SK-N-SH (cell line): Measurements from ENCODE around the gene PHF14. TPM values are rescaled to one million over a fixed set of nuclear protein-coding genes. Genes with fewer than 3 reads are reported as not detected.

ENCODE experiments used
- CTCF ChIA-PET: fragments of 300-600, 350-600 bp; formaldehyde crosslinking; extraction: SDS; loops from one replicate; lab custom pipeline; 2021; lab: Yijun Ruan, JAX
- POLR2A ChIA-PET: fragments of 350-600 bp; sonication (Branson Sonifier 250); formaldehyde crosslinking; extraction: SDS; loops from one replicate; lab custom pipeline; 2020; ENCODE audit warnings: antibody characterized with exemption, inconsistent platforms; lab: Yijun Ruan, JAX
- DNase-seq: peaks from one replicate; pipeline ENCODE4 v3.0.0; 2012
- H2AFZ ChIP-seq: fragments of 200-600 bp; sonication (generic); 2 replicates; pipeline ENCODE4 v1.8.1; 2016; ENCODE audit warnings: antibody characterized with exemption, mild to moderate bottlenecking, low read depth
- H3F3A ChIP-seq: fragments of 200-600 bp; sonication (generic); replicated peaks from 2 replicates; pipeline ENCODE3; 2016; ENCODE audit warnings: antibody characterized with exemption, mild to moderate bottlenecking; ENCODE audit not compliant: insufficient read depth
- H3K27ac ChIP-seq, 2 experiments: fragments of 200-500 bp in 1 of 2; fragments of 200-600 bp in 1 of 2; sonication (Bioruptor generic) in 1 of 2; sonication (generic), shearing (Covaris generic) in 1 of 2; 2 replicates each; pipeline versions ENCODE4 v1.5.1 to v1.6.1; 2014 to 2016; ENCODE audit warnings: low read depth in 2 of 2, inconsistent platforms in 1 of 2, low read length in 1 of 2, mild to moderate bottlenecking in 1 of 2, mixed read lengths in 1 of 2
- H3K27me3 ChIP-seq: fragments of 200-600 bp; sonication (generic), shearing (Covaris generic); 2 replicates; pipeline ENCODE4 v1.6.1; 2016; ENCODE audit warnings: mixed run types; ENCODE audit not compliant: insufficient read depth
- H3K36me3 ChIP-seq, 2 experiments: fragments of 200-500 bp in 1 of 2; fragments of 200-600 bp in 1 of 2; sonication (Bioruptor generic) in 1 of 2; sonication (generic) in 1 of 2; replicated peaks in 1 of 2; 2 replicates each; pipeline versions ENCODE3 to v1.5.1; 2014 to 2016; ENCODE audit warnings: low read length in 1 of 2, mild to moderate bottlenecking in 1 of 2; ENCODE audit not compliant: insufficient read depth in 2 of 2, control insufficient read depth in 1 of 2
- H3K4me1 ChIP-seq, 2 experiments: fragments of 200-500 bp in 1 of 2; fragments of 200-600 bp in 1 of 2; sonication (Bioruptor generic) in 1 of 2; sonication (generic), shearing (Covaris generic) in 1 of 2; 2 replicates each; pipeline versions ENCODE4 v1.5.1 to v1.6.1; 2014 to 2016; ENCODE audit warnings: low read depth in 1 of 2, low read length in 1 of 2, mixed run types in 1 of 2; ENCODE audit not compliant: insufficient read depth in 2 of 2, control insufficient read depth in 1 of 2
- H3K4me2 ChIP-seq: fragments of 200-600 bp; sonication (generic), shearing (Covaris generic); 2 replicates; pipeline ENCODE4 v1.6.1; 2017; ENCODE audit warnings: mixed run types
- H3K4me3 ChIP-seq, 2 experiments: fragments of 200-500 bp in 1 of 2; fragments of 200-600 bp in 1 of 2; sonication (Bioruptor generic) in 1 of 2; sonication (generic), shearing (Covaris generic) in 1 of 2; 2 replicates each; pipeline versions ENCODE4 v1.5.1 to v1.8.1; 2014 to 2016; ENCODE audit warnings: low read depth in 2 of 2, inconsistent platforms in 1 of 2, low read length in 1 of 2, mild to moderate bottlenecking in 1 of 2, mixed read lengths in 1 of 2, moderate library complexity in 1 of 2
- H3K79me2 ChIP-seq: fragments of 200-600 bp; sonication (generic); 2 replicates; pipeline ENCODE4 v1.8.1; 2017; ENCODE audit warnings: mild to moderate bottlenecking; ENCODE audit not compliant: insufficient read depth
- H3K9ac ChIP-seq: fragments of 200-600 bp; sonication (generic); 2 replicates; pipeline ENCODE4 v1.6.1; 2017; ENCODE audit warnings: mixed run types
- H3K9me2 ChIP-seq: fragments of 200-600 bp; sonication (generic); 2 replicates; pipeline ENCODE4 v1.6.1; 2017; ENCODE audit warnings: mixed run types
- H3K9me3 ChIP-seq: fragments of 200-600 bp; sonication (generic); 2 replicates; pipeline ENCODE4 v1.6.1; 2017; ENCODE audit warnings: mixed run types, mild to moderate bottlenecking, moderate library complexity
- H4K20me1 ChIP-seq: fragments of 200-600 bp; sonication (generic); 2 replicates; pipeline ENCODE4 v1.6.1; 2017; ENCODE audit warnings: mild to moderate bottlenecking, mixed run types; ENCODE audit not compliant: insufficient read depth
- FOXJ3 ChIP-seq: sonication (generic); formaldehyde crosslinking; IDR thresholded peaks from 2 replicates; pipeline ENCODE4 v1.5.1; 2020; ENCODE audit warnings: mild to moderate bottlenecking, missing genetic modification reagents
- MXI1 ChIP-seq: IDR thresholded peaks from 2 replicates; pipeline ENCODE4 v1.6.1; 2012; ENCODE audit warnings: mild to moderate bottlenecking, low read depth, low read length, improper control_type of control experiment
- RCOR1 ChIP-seq: fragments of 150-350 bp; IDR thresholded peaks from 2 replicates; pipeline ENCODE4 v1.6.1; 2017; ENCODE audit warnings: antibody characterized with exemption, low read length
- SIN3A ChIP-seq: IDR thresholded peaks from 2 replicates; pipeline ENCODE4 v1.6.1; 2012; ENCODE audit warnings: low read depth, mild to moderate bottlenecking, low read length, moderate library complexity, borderline replicate concordance
- SMC3 ChIP-seq: IDR thresholded peaks from 2 replicates; pipeline ENCODE4 v1.6.1; 2012; ENCODE audit warnings: low read depth, low read length, improper control_type of control experiment
- WGBS: methylation state at CpG from one replicate; pipeline ENCODE4 v1.1.6; 2017; ENCODE audit warnings: low lambda C conversion rate; 5-methylcytosine and 5-hydroxymethylcytosine counted together
- polyA plus RNA-seq, 3 experiments: library from polyadenylated mRNA; depleted of rRNA; stranded (reverse); fragments of >200 nt; gene quantifications; 2 replicates each; pipeline ENCODE4 v1.2.3, GENCODE V29; 2012
- TF ChIP-seq, protein P1 (sequence below): IDR thresholded peaks from 2 replicates; pipeline ENCODE4 v1.6.1; 2012; ENCODE audit warnings: mild to moderate bottlenecking, low read depth, low read length, moderate library complexity
- TF ChIP-seq, protein P2 (sequence below): fragments of 150-350 bp; IDR thresholded peaks from 2 replicates; pipeline ENCODE4 v1.6.1; 2017; ENCODE audit warnings: antibody characterized with exemption, low read length, low read depth, borderline replicate concordance
- TF ChIP-seq, protein P3 (sequence below): IDR thresholded peaks from 2 replicates; pipeline ENCODE4 v1.4.0; 2012; ENCODE audit warnings: low read depth, borderline replicate concordance
- TF ChIP-seq, protein P4 (sequence below): fragments of 150-350 bp; IDR thresholded peaks from 2 replicates; pipeline ENCODE4 v1.6.1; 2016; ENCODE audit warnings: mild to moderate bottlenecking, low read depth, low read length

PHF14 gene
- polyA plus RNA-seq, 1 of the 3 experiments (the other 2 are of a cell fraction) = 19.2 TPM

DNA sequence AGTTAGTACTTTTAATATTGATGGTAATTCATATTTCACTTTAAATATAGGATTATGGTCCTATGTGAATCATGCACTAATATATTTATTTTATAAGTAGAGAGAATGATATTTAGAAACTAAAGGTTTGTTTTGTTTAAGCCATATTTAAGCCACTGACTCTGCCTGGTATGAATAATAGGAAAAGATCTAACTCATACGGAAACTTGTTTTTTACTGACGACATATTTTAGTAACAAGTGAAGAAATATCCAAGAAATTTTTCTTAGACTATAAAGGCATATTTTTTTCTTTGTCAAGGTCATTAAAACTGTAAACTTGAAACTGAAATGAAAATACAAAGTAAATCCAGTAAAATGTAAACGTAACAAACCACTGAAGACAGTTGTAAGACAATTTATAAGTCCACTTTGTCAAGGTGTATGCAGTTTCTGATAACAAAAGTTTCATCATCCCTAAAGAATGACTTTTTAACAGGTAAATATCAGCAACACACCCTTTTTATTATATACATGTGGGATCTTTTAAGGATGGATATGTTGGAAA, 147.1 kb downstream of the PHF14 start:
- H3K36me3 ChIP-seq = peaks cover 46 to 66% of the 10 kb centered on the region in 2 experiments
- H3K4me1 ChIP-seq = no peaks in the 10 kb centered on the region; a peak in 1 of 4 replicates
- H3K27ac ChIP-seq = no peak overlapping the region
- H3K27me3 ChIP-seq = no peaks in the 10 kb centered on the region
- H2AFZ ChIP-seq = no peak overlapping the region
- no peaks in the 10 kb centered on the region; the same call in 1 of the 2 replicates for H3K9me2 ChIP-seq
- H3F3A ChIP-seq = no peaks in the 10 kb centered on the region
- TF ChIP-seq, protein P1, sequence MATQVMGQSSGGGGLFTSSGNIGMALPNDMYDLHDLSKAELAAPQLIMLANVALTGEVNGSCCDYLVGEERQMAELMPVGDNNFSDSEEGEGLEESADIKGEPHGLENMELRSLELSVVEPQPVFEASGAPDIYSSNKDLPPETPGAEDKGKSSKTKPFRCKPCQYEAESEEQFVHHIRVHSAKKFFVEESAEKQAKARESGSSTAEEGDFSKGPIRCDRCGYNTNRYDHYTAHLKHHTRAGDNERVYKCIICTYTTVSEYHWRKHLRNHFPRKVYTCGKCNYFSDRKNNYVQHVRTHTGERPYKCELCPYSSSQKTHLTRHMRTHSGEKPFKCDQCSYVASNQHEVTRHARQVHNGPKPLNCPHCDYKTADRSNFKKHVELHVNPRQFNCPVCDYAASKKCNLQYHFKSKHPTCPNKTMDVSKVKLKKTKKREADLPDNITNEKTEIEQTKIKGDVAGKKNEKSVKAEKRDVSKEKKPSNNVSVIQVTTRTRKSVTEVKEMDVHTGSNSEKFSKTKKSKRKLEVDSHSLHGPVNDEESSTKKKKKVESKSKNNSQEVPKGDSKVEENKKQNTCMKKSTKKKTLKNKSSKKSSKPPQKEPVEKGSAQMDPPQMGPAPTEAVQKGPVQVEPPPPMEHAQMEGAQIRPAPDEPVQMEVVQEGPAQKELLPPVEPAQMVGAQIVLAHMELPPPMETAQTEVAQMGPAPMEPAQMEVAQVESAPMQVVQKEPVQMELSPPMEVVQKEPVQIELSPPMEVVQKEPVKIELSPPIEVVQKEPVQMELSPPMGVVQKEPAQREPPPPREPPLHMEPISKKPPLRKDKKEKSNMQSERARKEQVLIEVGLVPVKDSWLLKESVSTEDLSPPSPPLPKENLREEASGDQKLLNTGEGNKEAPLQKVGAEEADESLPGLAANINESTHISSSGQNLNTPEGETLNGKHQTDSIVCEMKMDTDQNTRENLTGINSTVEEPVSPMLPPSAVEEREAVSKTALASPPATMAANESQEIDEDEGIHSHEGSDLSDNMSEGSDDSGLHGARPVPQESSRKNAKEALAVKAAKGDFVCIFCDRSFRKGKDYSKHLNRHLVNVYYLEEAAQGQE = no peak
- TF ChIP-seq RCOR1 (no peak), SIN3A (no peak), SMC3 (no peak), FOXJ3 (CRISPR knock-in tag) (no peak), MXI1 (no peak)
- TF ChIP-seq, protein P2, sequence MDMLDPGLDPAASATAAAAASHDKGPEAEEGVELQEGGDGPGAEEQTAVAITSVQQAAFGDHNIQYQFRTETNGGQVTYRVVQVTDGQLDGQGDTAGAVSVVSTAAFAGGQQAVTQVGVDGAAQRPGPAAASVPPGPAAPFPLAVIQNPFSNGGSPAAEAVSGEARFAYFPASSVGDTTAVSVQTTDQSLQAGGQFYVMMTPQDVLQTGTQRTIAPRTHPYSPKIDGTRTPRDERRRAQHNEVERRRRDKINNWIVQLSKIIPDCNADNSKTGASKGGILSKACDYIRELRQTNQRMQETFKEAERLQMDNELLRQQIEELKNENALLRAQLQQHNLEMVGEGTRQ = no peak
- TF ChIP-seq, protein P3, sequence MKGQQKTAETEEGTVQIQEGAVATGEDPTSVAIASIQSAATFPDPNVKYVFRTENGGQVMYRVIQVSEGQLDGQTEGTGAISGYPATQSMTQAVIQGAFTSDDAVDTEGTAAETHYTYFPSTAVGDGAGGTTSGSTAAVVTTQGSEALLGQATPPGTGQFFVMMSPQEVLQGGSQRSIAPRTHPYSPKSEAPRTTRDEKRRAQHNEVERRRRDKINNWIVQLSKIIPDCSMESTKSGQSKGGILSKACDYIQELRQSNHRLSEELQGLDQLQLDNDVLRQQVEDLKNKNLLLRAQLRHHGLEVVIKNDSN = no peak
- TF ChIP-seq, protein P4, sequence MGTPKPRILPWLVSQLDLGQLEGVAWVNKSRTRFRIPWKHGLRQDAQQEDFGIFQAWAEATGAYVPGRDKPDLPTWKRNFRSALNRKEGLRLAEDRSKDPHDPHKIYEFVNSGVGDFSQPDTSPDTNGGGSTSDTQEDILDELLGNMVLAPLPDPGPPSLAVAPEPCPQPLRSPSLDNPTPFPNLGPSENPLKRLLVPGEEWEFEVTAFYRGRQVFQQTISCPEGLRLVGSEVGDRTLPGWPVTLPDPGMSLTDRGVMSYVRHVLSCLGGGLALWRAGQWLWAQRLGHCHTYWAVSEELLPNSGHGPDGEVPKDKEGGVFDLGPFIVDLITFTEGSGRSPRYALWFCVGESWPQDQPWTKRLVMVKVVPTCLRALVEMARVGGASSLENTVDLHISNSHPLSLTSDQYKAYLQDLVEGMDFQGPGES = no peak
- TF ChIP-seq, all 33 proteins: peak for 0
- no peaks in the 10 kb centered on the region for H4K20me1 ChIP-seq
- ChIA-PET CTCF (interaction anchor here (1.5 kb wide), 1 partner anchor 9 kb away, joined by 3 read pairs; no protein-coding TSS in a partner anchor), POLR2A (no interaction called here)
- no peaks in the 10 kb centered on the region for H3K79me2 ChIP-seq
- DNase-seq = no peak
- no peak overlapping the region for H3K4me3 ChIP-seq
- H3K9ac ChIP-seq = no peak overlapping the region
- no peaks in the 10 kb centered on the region for H3K9me3 ChIP-seq
- H3K4me2 ChIP-seq = no peak overlapping the region
- 96% methylated on average over 3 of the region's 3 CpGs for WGBS
